Muscle of leg (tissue), 11 donors: ENCODE data around the gene CDC42EP2. TPM values are rescaled to one million over a fixed set of nuclear protein-coding genes. Genes with fewer than 3 reads are reported as not detected.

Experiments used
- DNase-seq: peaks from one replicate; pipeline ENCODE4 v3.0.0; 2013
- H3K27ac ChIP-seq: one replicate; pipeline ENCODE4 v1.5.1; 2013; ENCODE audit warnings: mild to moderate bottlenecking, low read length, control low read depth
- H3K27me3 ChIP-seq: one replicate; pipeline ENCODE4 v1.6.1; 2013; ENCODE audit warnings: low read length; ENCODE audit not compliant: control insufficient read depth, insufficient read depth
- H3K36me3 ChIP-seq: one replicate; pipeline ENCODE4 v1.6.1; 2013; ENCODE audit warnings: low read length; ENCODE audit not compliant: control insufficient read depth, insufficient read depth
- H3K4me1 ChIP-seq: one replicate; pipeline ENCODE4 v1.6.1; 2013; ENCODE audit warnings: low read length; ENCODE audit not compliant: control insufficient read depth, insufficient read depth
- H3K4me3 ChIP-seq: one replicate; pipeline ENCODE4 v1.5.1; 2013; ENCODE audit warnings: low read length, control low read depth
- H3K9me3 ChIP-seq: replicated peaks from 2 replicates; pipeline ENCODE4 v1.6.1; 2013; ENCODE audit warnings: low read depth, low read length; ENCODE audit not compliant: control insufficient read depth
- WGBS: methylation state at CpG from one replicate; pipeline ENCODE4 v1.1.5; 2013; ENCODE audit warnings: missing lambda C conversion rate; ENCODE audit not compliant: insufficient coverage; 5-methylcytosine and 5-hydroxymethylcytosine counted together
- polyA plus RNA-seq, 8 donors: library from polyadenylated mRNA; unstranded; fragments of 120-200 nt; gene quantifications; one replicate each; pipeline versions ENCODE4 v1.2.1 to v1.2.3, GENCODE V29; 2013; ENCODE audit warnings: inconsistent platforms in 1 of 8, low replicate concordance in 1 of 8; ENCODE audit not compliant: insufficient read length in 8 of 8, insufficient read depth in 1 of 8
- total RNA-seq: library from RNA; stranded (reverse); fragments of 120-200 nt; gene quantifications from one replicate; pipeline ENCODE4 v1.2.4, GENCODE V29; 2013

Gene CDC42EP2
- total and polyA plus RNA-seq, 9 donors: 20.8 to 42.4 (median 35.3) TPM

DNA sequence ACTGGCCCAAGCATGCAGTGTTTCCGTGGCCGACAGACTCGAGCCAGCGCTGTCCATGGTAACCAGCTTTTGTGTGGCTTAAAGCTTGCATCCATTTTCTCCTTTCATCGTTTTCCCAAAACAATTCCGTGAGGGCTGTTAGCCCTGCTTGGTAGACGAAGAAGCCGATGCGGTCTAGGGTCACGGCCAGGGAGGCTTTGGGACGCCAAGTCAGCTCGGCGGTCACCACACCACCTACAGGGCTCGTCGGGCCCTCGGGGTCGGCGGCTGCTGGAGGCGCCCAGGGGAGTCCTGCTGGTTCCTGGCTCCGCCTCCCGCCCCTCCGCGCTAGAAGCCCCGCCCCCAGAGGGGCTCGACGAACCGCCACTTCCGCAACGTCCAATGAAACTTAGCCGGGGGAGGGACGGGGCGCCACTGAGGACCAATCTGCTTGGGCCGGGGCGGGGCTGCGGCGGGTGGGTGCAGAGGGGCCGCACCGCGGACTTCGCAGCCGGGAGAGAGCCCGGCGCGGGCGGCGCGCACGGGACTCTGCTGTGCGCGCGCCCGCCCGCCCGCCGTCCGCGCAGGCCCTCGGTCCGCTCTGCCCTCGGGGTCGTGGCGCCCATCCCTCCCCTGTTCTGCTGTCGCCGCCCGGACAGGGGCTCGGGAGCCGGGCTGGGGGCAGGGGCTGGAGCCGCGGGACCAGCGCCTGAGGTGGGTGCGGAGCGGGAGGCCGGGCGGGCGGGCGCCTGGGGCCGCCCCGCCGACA, 39.8 kb downstream of the CDC42EP2 start, which contains the start of gene TIGD3:
Gene TIGD3, plus strand, starts transcription at position 487 of the 748 bp plus-strand sequence. CDS start 1,058 bp downstream, outside the sequence.
- Histone ChIP-seq H3K9me3 (no peaks in the 10 kb centered on the region), H3K4me1 (peaks cover 27% of the 10 kb centered on the region), H3K27me3 (peaks cover 31% of the 10 kb centered on the region), H3K4me3 (peak within 1 kb of the TSS; percentile 42), H3K27ac (peak within 1 kb of the TSS; percentile 72), H3K36me3 (peaks cover 35% of the 10 kb centered on the region)
- DNase-seq: peak; percentile 99
- WGBS: under 1% methylated on average over 78 of the region's 79 CpGs

- Histone ChIP-seq H3K36me3 (peaks cover 29% of the 10 kb centered on the region), H3K4me1 (peaks cover 27% of the 10 kb centered on the region), H3K27ac (no peak overlapping the region), H3K9me3 (no peaks in the 10 kb centered on the region), H3K4me3 (peak overlapping the region; percentile 34), H3K27me3 (peaks cover 35% of the 10 kb centered on the region)
- 0% methylated on average over 47 of the region's 47 CpGs for WGBS
- DNase-seq: peak; percentile 43
Measured at GRCh38 chr11:65355013-65355775, 40.5 kb downstream of the CDC42EP2 start.

DNA sequence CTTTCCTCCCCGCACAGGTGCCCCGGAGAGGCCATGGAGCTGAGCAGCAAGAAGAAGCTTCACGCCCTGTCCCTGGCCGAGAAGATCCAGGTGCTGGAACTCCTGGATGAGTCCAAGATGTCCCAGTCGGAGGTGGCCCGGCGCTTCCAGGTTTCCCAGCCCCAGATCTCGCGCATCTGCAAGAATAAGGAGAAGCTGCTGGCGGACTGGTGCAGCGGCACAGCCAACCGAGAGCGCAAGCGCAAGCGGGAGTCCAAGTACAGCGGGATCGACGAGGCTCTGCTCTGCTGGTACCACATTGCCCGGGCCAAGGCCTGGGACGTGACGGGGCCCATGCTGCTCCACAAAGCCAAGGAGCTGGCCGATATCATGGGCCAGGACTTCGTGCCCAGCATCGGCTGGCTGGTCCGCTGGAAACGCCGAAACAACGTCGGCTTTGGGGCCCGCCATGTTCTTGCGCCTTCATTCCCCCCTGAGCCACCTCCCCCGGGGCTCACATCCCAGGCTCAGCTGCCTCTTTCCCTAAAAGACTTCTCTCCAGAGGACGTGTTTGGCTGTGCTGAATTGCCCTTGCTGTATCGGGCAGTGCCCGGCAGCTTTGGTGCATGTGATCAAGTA, 41.2 kb downstream of the CDC42EP2 start:
- Histone ChIP-seq H3K27ac (no peak overlapping the region), H3K27me3 (peaks cover 35% of the 10 kb centered on the region)
- no peak for DNase-seq

DNA sequence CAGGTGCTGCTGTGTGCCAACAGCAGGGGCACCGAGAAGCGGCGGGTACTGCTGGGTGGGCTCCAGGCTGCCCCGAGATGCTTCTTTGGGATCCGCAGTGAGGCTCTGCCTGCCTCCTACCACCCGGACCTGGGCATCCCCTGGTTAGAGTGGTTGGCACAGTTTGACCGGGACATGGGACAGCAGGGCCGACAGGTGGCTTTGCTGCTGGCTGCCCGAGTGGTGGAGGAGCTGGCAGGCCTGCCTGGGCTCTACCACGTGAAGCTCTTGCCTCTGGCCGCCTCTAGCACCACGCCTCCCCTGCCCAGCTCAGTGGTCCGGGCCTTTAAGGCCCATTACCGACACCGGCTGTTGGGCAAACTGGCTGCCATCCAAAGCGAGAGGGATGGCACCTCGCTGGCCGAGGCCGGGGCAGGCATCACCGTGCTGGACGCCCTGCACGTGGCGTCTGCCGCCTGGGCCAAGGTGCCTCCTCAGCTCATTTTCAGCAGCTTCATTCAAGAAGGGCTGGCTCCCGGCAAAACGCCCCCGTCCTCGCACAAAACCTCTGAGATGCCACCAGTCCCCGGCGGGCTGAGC, 41.8 kb downstream of the CDC42EP2 start:
- peak; percentile 33 for DNase-seq
- Histone ChIP-seq H3K4me1 (peaks cover 27% of the 10 kb centered on the region), H3K27me3 (peaks cover 35% of the 10 kb centered on the region), H3K27ac (no peak overlapping the region), H3K36me3 (peaks cover 17% of the 10 kb centered on the region), H3K4me3 (no peak overlapping the region), H3K9me3 (no peaks in the 10 kb centered on the region)
- 84% methylated on average over 26 of the region's 30 CpGs for WGBS

More for the DNA sequence above, 41.2 kb downstream of the CDC42EP2 start:
- H3K36me3 ChIP-seq: peaks cover 23% of the 10 kb centered on the region
- no peaks in the 10 kb centered on the region for H3K9me3 ChIP-seq
- peak overlapping the region; percentile 3 for H3K4me3 ChIP-seq
- H3K4me1 ChIP-seq: peaks cover 27% of the 10 kb centered on the region
- WGBS: 25% methylated on average over 35 of the region's 35 CpGs

GRCh38 chr11:65357856-65358356, 43.2 kb downstream of the CDC42EP2 start:
- WGBS: 55% methylated on average over 5 of the region's 8 CpGs
- H3K4me3 ChIP-seq: no peak overlapping the region
- H3K4me1 ChIP-seq: peaks cover 27% of the 10 kb centered on the region
- no peak overlapping the region for H3K27ac ChIP-seq
- H3K27me3 ChIP-seq: peaks cover 35% of the 10 kb centered on the region
- H3K36me3 ChIP-seq: peaks cover 3% of the 10 kb centered on the region
- no peak for DNase-seq
- H3K9me3 ChIP-seq: no peaks in the 10 kb centered on the region

DNA sequence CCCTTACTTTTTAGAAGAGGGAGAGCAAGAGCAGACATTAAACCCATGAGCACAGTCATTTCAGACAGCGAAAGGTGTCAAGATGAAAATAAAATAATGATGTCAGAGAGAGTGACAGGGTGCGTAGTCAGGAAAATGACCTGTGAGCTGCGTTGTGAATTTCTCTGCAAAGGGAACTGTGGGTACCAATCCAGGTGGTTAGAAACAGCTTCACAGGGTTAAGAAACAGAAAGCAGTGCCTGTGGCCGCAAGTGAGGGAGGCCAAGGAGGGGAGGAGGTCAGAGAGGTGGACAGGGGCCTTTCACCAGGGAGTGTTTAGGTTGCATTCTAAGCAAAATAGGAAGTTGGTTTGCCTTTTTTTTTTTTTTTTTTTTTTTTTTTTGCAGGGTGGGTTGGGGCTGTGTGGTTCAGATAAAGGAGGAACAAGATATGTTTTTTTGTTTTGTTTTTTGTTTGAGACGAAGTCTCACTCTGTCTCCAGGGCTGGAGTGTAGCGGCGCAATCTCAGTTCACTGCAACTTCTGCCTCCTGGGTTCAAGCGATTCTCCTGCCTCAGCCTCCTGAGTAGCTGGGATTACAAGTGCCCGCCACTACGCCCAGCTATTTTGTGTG, 47.8 kb downstream of the CDC42EP2 start:
- no peak overlapping the region for H3K27ac ChIP-seq
- 71% methylated on average over 5 of the region's 10 CpGs for WGBS

DNA sequence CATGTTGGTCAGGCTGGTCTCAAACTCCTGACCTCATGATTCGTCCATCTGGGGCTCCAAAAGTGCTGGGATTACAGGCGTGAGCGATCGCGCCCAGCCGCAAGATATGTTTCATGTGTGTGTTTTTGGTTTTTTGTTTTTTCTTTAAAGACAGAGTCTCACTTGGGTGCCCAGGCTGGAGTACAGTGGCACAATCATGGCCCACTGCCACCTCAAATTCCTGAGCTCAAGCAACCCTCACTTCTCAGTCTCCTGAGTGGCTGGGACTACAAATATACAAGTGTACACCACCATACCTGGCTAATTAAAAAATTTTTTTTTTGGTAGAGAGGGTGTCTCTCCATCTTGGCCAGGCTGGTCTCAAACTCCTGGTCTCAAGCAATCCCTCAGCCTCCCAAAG, 48.3 kb downstream of the CDC42EP2 start:
- Histone ChIP-seq H3K36me3 (no peaks in the 10 kb centered on the region), H3K9me3 (no peaks in the 10 kb centered on the region), H3K4me3 (no peak overlapping the region), H3K27ac (no peak overlapping the region), H3K4me1 (no peaks in the 10 kb centered on the region), H3K27me3 (peaks cover 7% of the 10 kb centered on the region)
- WGBS: no CpG with 5 or more reads among the region's 6 CpGs
- no peak for DNase-seq

More for the DNA sequence above, 47.8 kb downstream of the CDC42EP2 start:
- Histone ChIP-seq H3K4me1 (no peaks in the 10 kb centered on the region), H3K27me3 (peaks cover 12% of the 10 kb centered on the region), H3K4me3 (no peak overlapping the region), H3K9me3 (no peaks in the 10 kb centered on the region), H3K36me3 (no peaks in the 10 kb centered on the region)
- no peak for DNase-seq

- no peak for DNase-seq
- Histone ChIP-seq H3K4me3 (no peak overlapping the region), H3K9me3 (no peaks in the 10 kb centered on the region), H3K4me1 (no peaks in the 10 kb centered on the region), H3K27ac (no peak overlapping the region), H3K36me3 (no peaks in the 10 kb centered on the region), H3K27me3 (peaks cover 4% of the 10 kb centered on the region)
- WGBS: no CpG with 5 or more reads among the region's 3 CpGs
Measured at GRCh38 chr11:65363770-65364169, 49.1 kb downstream of the CDC42EP2 start.

DNA sequence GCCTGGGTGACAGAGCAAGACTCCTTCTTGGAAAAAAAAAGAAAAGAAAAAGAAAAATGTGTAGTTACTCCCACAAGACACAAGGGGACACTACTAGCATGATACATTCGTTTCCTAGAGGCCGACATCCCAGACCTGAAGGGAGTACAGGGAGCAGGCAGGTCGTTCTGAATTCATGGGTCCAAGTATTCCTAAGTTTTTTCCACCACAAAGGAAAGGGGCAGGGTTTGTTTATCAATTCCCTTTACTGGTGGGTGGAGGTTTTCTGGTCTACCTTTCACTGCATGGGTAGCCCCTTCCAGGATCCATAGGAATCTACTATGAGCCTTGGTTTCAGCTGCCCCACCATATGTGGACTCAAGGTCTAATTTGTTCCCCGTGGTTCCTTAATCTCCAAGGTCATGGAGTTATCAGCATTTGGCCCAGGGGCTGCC, 51.7 kb downstream of the CDC42EP2 start:
- WGBS: no CpG with 5 or more reads among the region's 4 CpGs
- no peak overlapping the region for H3K4me3 ChIP-seq
- H3K27ac ChIP-seq: no peak overlapping the region
- H3K4me1 ChIP-seq: peaks cover 8% of the 10 kb centered on the region
- H3K36me3 ChIP-seq: no peaks in the 10 kb centered on the region
- DNase-seq: peak; percentile 81
- no peaks in the 10 kb centered on the region for H3K27me3 ChIP-seq
- H3K9me3 ChIP-seq: no peaks in the 10 kb centered on the region
